ENCODE results near the gene LIN28B. TPM values are rescaled to one million over a fixed set of nuclear protein-coding genes. Genes with fewer than 3 reads are reported as not detected.

The LIN28B gene
- total and polyA plus RNA-seq, 4 donors, result 2.8 TPM; not detected in 3

- H3K4me3 ChIP-seq (ENCODE audit: low read depth in 1 of 3, low read length in 3 of 3), result no peak overlapping the region
- H3K9me3 ChIP-seq (ENCODE audit: control insufficient read depth in 4 of 4, low read length in 3 of 4), result no peaks in the 10 kb centered on the region
- H3K36me3 ChIP-seq (ENCODE audit: control insufficient read depth in 4 of 4, insufficient read depth in 3 of 4, low read depth in 1 of 4, low read length in 3 of 4), result no peaks in the 10 kb centered on the region
- no peak overlapping the region for H3K9ac ChIP-seq (ENCODE audit: low read depth in 1 of 2, low read length in 2 of 2)
- DNase-seq (ENCODE audit: low spot score), result no peak
- no peaks in the 10 kb centered on the region for H3K4me1 ChIP-seq (ENCODE audit: control insufficient read depth in 4 of 4, insufficient read depth in 4 of 4, low read length in 3 of 4)
- TF ChIP-seq CTCF (IDR thresholded peaks at IDR 0.05; ENCODE audit: low read depth, low read length, missing input control) (peak; percentile 44), FOXA2 (IDR thresholded peaks at IDR 0.05) (no peak), MAX (IDR thresholded peaks at IDR 0.05) (no peak), NR2F2 (IDR thresholded peaks at IDR 0.05) (no peak), RAD21 (IDR thresholded peaks at IDR 0.05) (peak; percentile 78 to 79), ATF3 (IDR thresholded peaks at IDR 0.05) (no peak), GABPA (IDR thresholded peaks at IDR 0.05 in 1 of 2, conservative IDR thresholded peaks at IDR 0.05 in 1 of 2) (no peak), RXRA (IDR thresholded peaks at IDR 0.05) (no peak), TAF1 (conservative IDR thresholded peaks at IDR 0.05) (no peak), HNF4G (IDR thresholded peaks at IDR 0.05) (no peak), ZBTB33 (IDR thresholded peaks at IDR 0.05) (no peak)
- peaks cover 0 to 4% (median 2%) of the 10 kb centered on the region in 4 donors for H3K27me3 ChIP-seq (ENCODE audit: control insufficient read depth in 4 of 4, insufficient read depth in 4 of 4, low read length in 3 of 4)
- no peak overlapping the region for H3K27ac ChIP-seq (ENCODE audit: low read depth in 1 of 2, low read length in 2 of 2)
- WGBS, result 2% methylated on average over 1 of the region's 1 CpG
Observed at GRCh38 chr6:105077596-105078385, 120.9 kb downstream of the LIN28B start.

GRCh38 chr6:105078386-105078708 lies 121.4 kb downstream of the LIN28B start:
- Histone ChIP-seq H3K4me3 (ENCODE audit: low read depth in 1 of 3, low read length in 3 of 3) (no peak overlapping the region), H3K27ac (ENCODE audit: low read depth in 1 of 2, low read length in 2 of 2) (no peak overlapping the region), H3K27me3 (ENCODE audit: control insufficient read depth in 4 of 4, insufficient read depth in 4 of 4, low read length in 3 of 4) (peaks cover 0 to 4% (median 2%) of the 10 kb centered on the region in 4 donors), H3K36me3 (ENCODE audit: control insufficient read depth in 4 of 4, insufficient read depth in 3 of 4, low read depth in 1 of 4, low read length in 3 of 4) (no peaks in the 10 kb centered on the region), H3K4me1 (ENCODE audit: control insufficient read depth in 4 of 4, insufficient read depth in 4 of 4, low read length in 3 of 4) (no peaks in the 10 kb centered on the region), H3K9ac (ENCODE audit: low read depth in 1 of 2, low read length in 2 of 2) (no peak overlapping the region), H3K9me3 (ENCODE audit: control insufficient read depth in 4 of 4, low read length in 3 of 4) (no peaks in the 10 kb centered on the region)
- DNase-seq (ENCODE audit: low spot score), result no peak
- 61% methylated on average over 6 of the region's 6 CpGs for WGBS
- TF ChIP-seq HNF4G (IDR thresholded peaks at IDR 0.05), result no peak
- no peak for TF ChIP-seq CTCF (IDR thresholded peaks at IDR 0.05; ENCODE audit: low read depth, low read length, missing input control)
- no peak for TF ChIP-seq FOXA2 (IDR thresholded peaks at IDR 0.05)
- TF ChIP-seq REST (IDR thresholded peaks at IDR 0.05), result no peak
- TF ChIP-seq EGR1 (IDR thresholded peaks at IDR 0.05; ENCODE audit: low read depth in 2 of 2), result no peak
- no peak for TF ChIP-seq GABPA (IDR thresholded peaks at IDR 0.05 in 1 of 2, conservative IDR thresholded peaks at IDR 0.05 in 1 of 2)
- no peak for TF ChIP-seq JUND (IDR thresholded peaks at IDR 0.05)
- no peak for TF ChIP-seq MAX (IDR thresholded peaks at IDR 0.05)
- TF ChIP-seq YY1 (IDR thresholded peaks at IDR 0.05), result no peak
- no peak for TF ChIP-seq ATF3 (IDR thresholded peaks at IDR 0.05)
